Hepatocyte (in vitro differentiated cells): ENCODE measurements around the gene LRMDA.

Source experiments
- CTCF ChIP-seq: fragments of 200-600 bp; sonication (generic); IDR thresholded peaks from 2 replicates; pipeline ENCODE4 v1.5.1; 2016; ENCODE audit warnings: antibody characterized with exemption, mild to moderate bottlenecking; ENCODE audit not compliant: poor library complexity
- EZH2phosphoT487 ChIP-seq: fragments of 200-600 bp; sonication (generic); IDR thresholded peaks from one replicate; pipeline ENCODE4 v1.6.1; 2018; ENCODE audit warnings: antibody characterized with exemption, mild to moderate bottlenecking, low read depth, moderate library complexity; ENCODE audit not compliant: unreplicated experiment, severe bottlenecking

- TF ChIP-seq CTCF (no peak), EZH2phosphoT487 (no peak)
Measured at GRCh38 chr10:75875740-75876139, 444.3 kb downstream of the LRMDA start.
